H9 (cell line): ENCODE data around the gene PARL. TPM values are rescaled to one million over a fixed set of nuclear protein-coding genes. Genes with fewer than 3 reads are reported as not detected.

Experiments used
- DNase-seq: peaks from one replicate; pipeline ENCODE4 v3.0.0-alpha.2; 2017
- H2AFZ ChIP-seq: one replicate; pipeline ENCODE4 v1.6.1; 2013; ENCODE audit warnings: mild to moderate bottlenecking, low read length, control low read depth, moderate library complexity
- H2AK5ac ChIP-seq: 2 replicates; pipeline ENCODE4 v1.6.1; 2013; ENCODE audit warnings: low read length, control low read depth, mixed read lengths; ENCODE audit not compliant: insufficient read length
- H2BK120ac ChIP-seq: one replicate; pipeline ENCODE4 v1.6.1; 2013; ENCODE audit warnings: low read depth, mild to moderate bottlenecking, low read length, control low read depth, inconsistent platforms; ENCODE audit not compliant: poor library complexity, severe bottlenecking
- H2BK12ac ChIP-seq: 2 replicates; pipeline ENCODE4 v1.6.1; 2013; ENCODE audit warnings: low read length, control low read depth, mixed read lengths, low read depth; ENCODE audit not compliant: insufficient read length
- H2BK15ac ChIP-seq: 2 replicates; pipeline ENCODE4 v1.6.1; 2013; ENCODE audit warnings: low read depth, low read length, control low read depth
- H2BK20ac ChIP-seq: one replicate; pipeline ENCODE4 v1.6.1; 2013; ENCODE audit warnings: low read depth, mild to moderate bottlenecking, low read length, control low read depth, inconsistent platforms; ENCODE audit not compliant: poor library complexity, severe bottlenecking
- H2BK5ac ChIP-seq: 2 replicates; pipeline ENCODE4 v1.6.1; 2013; ENCODE audit warnings: low read length, control low read depth, mixed read lengths; ENCODE audit not compliant: insufficient read length
- H3K14ac ChIP-seq: 2 replicates; pipeline ENCODE4 v1.6.1; 2013; ENCODE audit warnings: low read length, control low read depth; ENCODE audit not compliant: insufficient read depth
- H3K18ac ChIP-seq: 2 replicates; pipeline ENCODE4 v1.6.1; 2013; ENCODE audit warnings: low read depth, mild to moderate bottlenecking, mixed read lengths, low read length, control low read depth; ENCODE audit not compliant: insufficient read length
- H3K23ac ChIP-seq: 2 replicates; pipeline ENCODE4 v1.6.1; 2013; ENCODE audit warnings: low read length, control low read depth, mixed read lengths, low read depth; ENCODE audit not compliant: insufficient read length
- H3K23me2 ChIP-seq: 2 replicates; pipeline ENCODE4 v1.6.1; 2013; ENCODE audit warnings: low read depth, mild to moderate bottlenecking, mixed read lengths, low read length, control low read depth; ENCODE audit not compliant: insufficient read length, poor library complexity, severe bottlenecking
- H3K27ac ChIP-seq: 2 replicates; pipeline ENCODE4 v1.5.1; 2013; ENCODE audit warnings: low read length, control low read depth, mixed read lengths, low read depth; ENCODE audit not compliant: insufficient read length
- H3K27me3 ChIP-seq: 2 replicates; pipeline ENCODE4 v1.6.1; 2013; ENCODE audit warnings: low read length, control low read depth, inconsistent platforms; ENCODE audit not compliant: insufficient read depth
- H3K4ac ChIP-seq: 2 replicates; pipeline ENCODE4 v1.6.1; 2013; ENCODE audit warnings: low read depth, mild to moderate bottlenecking, control low read depth, inconsistent platforms, low read length, moderate library complexity
- H3K4me1 ChIP-seq: 2 replicates; pipeline ENCODE4 v1.6.1; 2013; ENCODE audit warnings: low read length, control low read depth, inconsistent platforms; ENCODE audit not compliant: insufficient read depth
- H3K4me2 ChIP-seq: 2 replicates; pipeline ENCODE4 v1.6.1; 2013; ENCODE audit warnings: low read length, control low read depth, mixed read lengths; ENCODE audit not compliant: insufficient read length, insufficient read depth
- H3K56ac ChIP-seq: 2 replicates; pipeline ENCODE4 v1.6.1; 2013; ENCODE audit warnings: low read depth, mild to moderate bottlenecking, mixed read lengths, low read length, control low read depth; ENCODE audit not compliant: insufficient read length
- H3K79me1 ChIP-seq: 2 replicates; pipeline ENCODE4 v1.6.1; 2013; ENCODE audit warnings: low read depth, mild to moderate bottlenecking, moderate library complexity, low read length, control low read depth, inconsistent platforms; ENCODE audit not compliant: insufficient read depth, poor library complexity, severe bottlenecking
- H3K79me2 ChIP-seq: 2 replicates; pipeline ENCODE4 v1.6.1; 2013; ENCODE audit warnings: low read length, control low read depth, inconsistent platforms; ENCODE audit not compliant: insufficient read depth
- H3K9ac ChIP-seq: 2 replicates; pipeline ENCODE4 v1.6.1; 2013; ENCODE audit warnings: low read length, control low read depth, mixed read lengths; ENCODE audit not compliant: insufficient read length; ENCODE audit errors: extremely low read depth
- H3K9me3 ChIP-seq: one replicate; pipeline ENCODE4 v1.6.1; 2013; ENCODE audit warnings: low read depth, low read length, inconsistent platforms; ENCODE audit not compliant: control insufficient read depth
- H3T11ph ChIP-seq: one replicate; pipeline ENCODE4 v1.6.1; 2013; ENCODE audit warnings: mild to moderate bottlenecking, low read length, control low read depth, inconsistent platforms
- H4K20me1 ChIP-seq: one replicate; pipeline ENCODE4 v1.6.1; 2013; ENCODE audit not compliant: control insufficient read depth, insufficient read length, insufficient read depth
- H4K5ac ChIP-seq: 2 replicates; pipeline ENCODE4 v1.6.1; 2013; ENCODE audit warnings: low read depth, mild to moderate bottlenecking, mixed read lengths, low read length, control low read depth; ENCODE audit not compliant: insufficient read length
- H4K8ac ChIP-seq: replicated peaks from 2 replicates; pipeline ENCODE4 v1.6.1; 2013; ENCODE audit warnings: low read length, control low read depth, mixed read lengths, low read depth; ENCODE audit not compliant: insufficient read length
- H4K91ac ChIP-seq: 2 replicates; pipeline ENCODE4 v1.6.1; 2013; ENCODE audit warnings: low read depth, mild to moderate bottlenecking, moderate library complexity, mixed read lengths, low read length, control low read depth; ENCODE audit not compliant: insufficient read length
- H3K27ac Mint-ChIP-seq, 3 experiments: 2 replicates in 2 of 3; 3 replicates in 1 of 3; pipeline ENCODE4 v1.8.0; 2020 to 2021; ENCODE audit warnings: mixed read lengths in 3 of 3, mild to moderate bottlenecking in 1 of 3, moderate library complexity in 1 of 3
- H3K27me3 Mint-ChIP-seq: 2 replicates; pipeline ENCODE4 v1.8.0; 2021; ENCODE audit warnings: low read depth, mild to moderate bottlenecking, moderate library complexity, mixed read lengths
- H3K36me3 Mint-ChIP-seq, 3 experiments: 2 replicates in 2 of 3; 3 replicates in 1 of 3; pipeline ENCODE4 v1.8.0; 2020 to 2021; ENCODE audit warnings: low read depth in 3 of 3, mixed read lengths in 3 of 3; ENCODE audit not compliant: insufficient read depth in 1 of 3
- H3K4me1 Mint-ChIP-seq, 2 experiments: 2 replicates each; pipeline ENCODE4 v1.8.0; 2020; ENCODE audit warnings: mixed read lengths in 2 of 2
- H3K4me3 Mint-ChIP-seq, 2 experiments: 2 replicates in 1 of 2; 3 replicates in 1 of 2; pipeline ENCODE4 v1.8.0; 2020 to 2021; ENCODE audit warnings: mild to moderate bottlenecking in 2 of 2, mixed read lengths in 2 of 2, moderate library complexity in 1 of 2
- H3K9me3 Mint-ChIP-seq, 2 experiments: 2 replicates in 1 of 2; 3 replicates in 1 of 2; pipeline ENCODE4 v1.8.0; 2020; ENCODE audit warnings: mild to moderate bottlenecking in 2 of 2, mixed read lengths in 2 of 2, moderate library complexity in 1 of 2
- CTCF ChIP-seq: fragments of 200-600 bp; sonication (generic); conservative IDR thresholded peaks from 3 replicates; pipeline ENCODE4 v1.8.0; 2021; ENCODE audit warnings: antibody characterized with exemption, mild to moderate bottlenecking
- WGBS: extraction: QIAGEN DNeasy Blood & Tissue Kit; methylation state at CpG from one replicate; pipeline ENCODE4 v1.1.7; 2013; ENCODE audit warnings: missing lambda C conversion rate, low lambda C conversion rate, mixed read lengths; ENCODE audit not compliant: insufficient read length; ENCODE audit errors: extremely low coverage; 5-methylcytosine and 5-hydroxymethylcytosine counted together
- total RNA-seq: library from RNA; stranded (reverse); gene quantifications from 2 replicates; pipeline ENCODE4 v1.2.1, GENCODE V29; 2021

The PARL gene
- total RNA-seq, 1 experiment from 2014 or later = 94.5 TPM

DNA sequence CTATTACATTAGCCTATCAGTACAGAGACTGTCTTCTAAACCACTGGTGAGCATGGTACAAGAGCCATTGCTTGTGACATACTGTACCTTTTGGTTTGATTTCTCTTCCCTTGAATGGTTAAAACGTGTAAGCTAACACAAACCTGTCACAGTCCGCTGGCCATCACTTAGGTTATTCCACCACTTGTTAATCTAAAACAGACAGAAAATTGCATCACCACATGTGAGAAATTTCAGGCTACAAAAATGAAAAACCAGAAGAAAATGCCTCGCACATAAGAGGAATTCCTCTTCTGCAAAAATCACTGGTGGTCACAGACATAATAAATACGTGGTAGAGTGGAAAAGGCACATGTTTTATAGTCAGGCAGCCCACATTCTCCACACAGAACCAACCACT, 22.1 kb downstream of the PARL start:
- Histone ChIP-seq H3K79me2 (no peaks in the 10 kb centered on the region), H3K27me3 (no peaks in the 10 kb centered on the region), H3K14ac (no peak overlapping the region), H3T11ph (no peak overlapping the region), H3K4me2 (no peak overlapping the region), H2BK15ac (no peak overlapping the region), H3K23me2 (no peaks in the 10 kb centered on the region), H2BK20ac (no peak overlapping the region), H3K4ac (no peak overlapping the region), H4K5ac (no peak overlapping the region), H3K18ac (no peak overlapping the region), H3K9ac (no peak overlapping the region), H2BK120ac (no peak overlapping the region), H2BK12ac (no peak overlapping the region), H2AFZ (no peak overlapping the region), H3K4me1 (no peaks in the 10 kb centered on the region), H3K56ac (no peak overlapping the region), H4K8ac (no peak overlapping the region), H2BK5ac (no peak overlapping the region), H3K79me1 (no peaks in the 10 kb centered on the region), H2AK5ac (no peak overlapping the region), H4K91ac (no peak overlapping the region), H3K23ac (no peak overlapping the region), H4K20me1 (no peaks in the 10 kb centered on the region), H3K9me3 (no peaks in the 10 kb centered on the region), H3K27ac (no peak overlapping the region)
- WGBS = no CpG with 5 or more reads among the region's 4 CpGs
- no peak overlapping the region for H3K27ac Mint-ChIP-seq
- H3K4me3 Mint-ChIP-seq = no peak overlapping the region
- H3K4me1 Mint-ChIP-seq = no peaks in the 10 kb centered on the region
- no peak for DNase-seq
- TF ChIP-seq CTCF = no peak
- H3K9me3 Mint-ChIP-seq = peaks cover 3% of the 10 kb centered on the region in 2 experiments; a peak in 2 of 5 replicates
- no peaks in the 10 kb centered on the region for H3K27me3 Mint-ChIP-seq
- H3K36me3 Mint-ChIP-seq = peaks cover 45 to 81% (median 79%) of the 10 kb centered on the region in 3 experiments
